Suppressor macrophage treated with lipopolysaccharide for 1 hour (primary cell): ENCODE measurements around the gene GFRA1.

ENCODE experiments used
- DNase-seq, 3 donors: peaks; one replicate each; pipeline ENCODE4 v3.0.0-alpha.2; 2020 to 2022

The GFRA1 gene

GRCh38 chr10:116270771-116271592 lies 2.0 kb downstream of the GFRA1 start:
- no peak for DNase-seq

DNA sequence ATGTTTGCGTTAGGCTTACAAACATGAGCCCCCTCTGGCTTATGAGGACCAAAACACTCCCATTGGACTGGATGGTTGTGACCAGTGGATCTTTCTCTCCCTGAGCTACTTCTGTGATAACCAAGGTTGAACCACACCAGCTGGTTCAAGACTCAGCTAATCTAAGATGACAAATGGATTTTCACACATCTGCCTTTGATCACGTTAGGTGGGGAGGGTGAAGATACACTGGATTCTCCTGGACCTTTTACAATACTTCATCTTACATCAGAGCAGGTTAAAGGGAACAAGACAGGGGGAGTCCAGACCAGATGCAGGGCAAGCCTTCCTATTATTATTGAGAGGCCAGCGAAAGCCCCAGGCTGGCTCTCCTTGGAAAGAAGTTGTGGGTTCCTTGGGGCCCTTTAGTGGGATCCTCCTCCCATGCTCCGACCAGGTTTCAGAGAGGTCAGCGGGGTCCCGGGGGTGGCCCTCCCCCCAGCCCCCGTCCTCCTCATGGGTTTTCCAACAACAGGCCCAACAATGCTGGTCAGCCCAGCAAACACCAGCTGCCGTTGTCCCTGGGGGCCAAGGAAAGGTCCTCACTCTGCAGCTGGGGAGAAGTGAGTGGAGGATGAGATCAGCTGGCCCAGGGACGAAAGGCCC lies 2.8 kb downstream of the GFRA1 start:
- no peak for DNase-seq

DNA sequence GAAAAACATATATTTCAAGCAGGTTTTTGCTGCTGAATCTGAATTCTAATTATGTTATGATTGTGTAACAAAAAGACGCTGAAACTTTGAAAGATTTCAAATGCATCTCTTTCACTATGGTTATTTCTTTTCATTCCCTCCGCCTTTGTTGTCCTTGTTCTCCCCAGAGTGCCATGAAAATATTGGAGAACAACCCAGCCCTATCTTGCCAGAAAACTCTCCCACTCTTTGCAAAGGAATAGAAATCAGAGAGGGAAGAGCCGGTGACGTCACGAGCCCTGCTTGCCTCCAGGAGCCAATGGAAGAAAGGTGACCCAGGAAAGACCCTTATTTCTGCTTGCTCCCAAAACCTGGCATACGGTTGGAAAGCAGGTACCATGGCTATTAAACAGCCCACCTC lies 3.4 kb downstream of the GFRA1 start:
- no peak for DNase-seq

- no peak for DNase-seq
Measured at GRCh38 chr10:116268976-116269375, 4.0 kb downstream of the GFRA1 start.

DNA sequence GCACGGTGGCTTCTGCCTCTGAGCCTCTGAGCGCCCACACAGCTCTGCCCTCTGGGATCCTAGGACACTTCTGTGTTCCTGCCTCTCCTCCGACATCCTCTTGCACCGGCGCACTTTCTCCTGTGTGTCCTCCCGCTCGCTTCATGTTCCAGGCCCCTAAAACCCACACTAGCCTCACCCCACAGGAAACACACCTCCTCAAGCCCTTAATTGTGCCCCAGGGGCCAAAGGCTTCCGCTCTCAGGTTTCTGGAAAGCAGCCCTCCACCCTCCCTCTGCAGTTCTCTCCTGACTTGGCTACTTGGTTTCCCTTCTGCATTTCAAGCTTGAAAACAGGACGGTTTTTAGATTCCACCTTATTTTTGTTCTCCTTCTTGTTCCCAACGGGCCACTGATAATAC lies 7.3 kb downstream of the GFRA1 start:
- DNase-seq: no peak

DNA sequence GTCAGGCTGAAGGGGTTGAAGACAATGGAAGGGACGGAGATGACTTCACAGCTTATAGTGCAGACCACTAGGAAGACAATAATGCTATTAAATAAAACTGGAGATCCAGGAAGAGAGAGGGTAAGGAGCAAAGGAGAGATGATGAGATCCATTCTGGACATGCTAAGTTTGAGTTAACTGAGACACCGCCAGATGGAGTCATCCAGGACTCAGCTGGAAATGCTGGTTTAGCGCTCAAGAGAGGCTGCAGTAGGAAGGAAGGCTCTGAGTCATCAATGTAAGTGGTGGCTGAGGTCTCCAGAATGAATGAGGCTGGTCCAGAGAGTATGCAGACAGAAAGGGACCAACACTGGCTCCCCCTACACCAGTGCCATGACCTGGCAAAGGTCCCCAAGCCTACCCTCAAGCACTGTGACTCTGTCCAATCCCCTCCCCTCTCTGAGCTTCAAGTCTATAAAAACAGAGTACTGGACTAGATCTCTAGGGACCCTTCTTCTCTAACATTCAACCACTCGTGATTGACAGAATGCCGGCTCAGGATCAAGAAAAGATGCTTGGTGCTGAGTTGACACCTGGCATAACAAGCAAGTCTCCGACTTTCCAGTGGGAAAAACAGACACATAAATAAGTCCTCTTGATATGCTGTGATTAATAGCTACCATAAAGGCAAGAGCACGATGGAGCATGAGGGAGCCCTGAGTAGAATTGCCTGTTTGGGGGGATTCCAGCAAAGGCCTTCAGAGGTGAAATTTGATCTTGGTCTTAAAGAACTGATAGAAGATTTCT lies 8.9 kb downstream of the GFRA1 start:
- no peak for DNase-seq

GRCh38 chr10:116262678-116263077 lies 10.3 kb downstream of the GFRA1 start:
- DNase-seq: no peak

GRCh38 chr10:116260599-116260998 lies 12.4 kb downstream of the GFRA1 start:
- DNase-seq: no peak

- no peak for DNase-seq
Measured at GRCh38 chr10:116259638-116260037, 13.4 kb downstream of the GFRA1 start.

- DNase-seq: no peak
Measured at GRCh38 chr10:116257785-116258184, 15.2 kb downstream of the GFRA1 start.

GRCh38 chr10:116256752-116257259 lies 16.2 kb downstream of the GFRA1 start:
- DNase-seq: no peak

DNA sequence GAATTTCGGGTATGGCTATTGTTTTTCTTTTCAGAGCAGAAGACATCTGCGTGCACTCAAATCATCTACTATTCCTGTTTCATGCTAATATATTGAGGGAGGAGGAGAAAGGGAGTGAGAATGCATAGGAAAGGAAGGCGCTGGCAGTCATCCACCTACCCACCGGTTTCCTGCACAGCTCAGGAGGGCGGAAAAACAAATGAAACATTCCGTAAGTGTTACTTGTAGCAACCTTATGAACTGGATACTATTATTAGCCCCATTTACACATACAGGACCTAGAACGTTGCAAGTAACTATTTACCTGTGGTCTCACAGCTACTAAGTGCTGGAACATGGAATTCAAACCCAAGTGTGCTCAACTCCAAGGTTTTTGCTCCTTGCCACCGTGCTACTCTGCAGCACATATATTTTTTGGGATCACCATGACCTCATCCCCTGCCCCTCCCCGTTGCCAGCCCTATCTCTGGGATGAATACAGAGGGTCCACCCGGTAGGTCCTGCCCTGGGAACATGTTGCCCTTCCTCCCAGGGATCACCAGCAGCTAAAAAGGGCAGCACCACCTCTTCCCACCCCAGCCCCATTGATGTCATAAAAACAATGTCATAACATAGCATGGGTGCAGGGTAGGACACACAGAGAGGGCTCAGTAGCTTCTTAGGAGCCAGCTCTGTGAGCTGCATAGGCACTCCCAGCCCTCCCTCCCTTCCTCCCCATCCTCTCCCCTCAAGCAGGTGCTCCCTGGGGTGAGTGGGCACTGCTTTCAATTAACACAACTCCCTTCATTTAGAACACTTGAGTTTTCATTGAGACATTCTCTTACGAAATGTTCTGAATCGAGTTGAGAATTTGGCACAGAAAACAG lies 16.9 kb downstream of the GFRA1 start:
- no peak for DNase-seq

DNA sequence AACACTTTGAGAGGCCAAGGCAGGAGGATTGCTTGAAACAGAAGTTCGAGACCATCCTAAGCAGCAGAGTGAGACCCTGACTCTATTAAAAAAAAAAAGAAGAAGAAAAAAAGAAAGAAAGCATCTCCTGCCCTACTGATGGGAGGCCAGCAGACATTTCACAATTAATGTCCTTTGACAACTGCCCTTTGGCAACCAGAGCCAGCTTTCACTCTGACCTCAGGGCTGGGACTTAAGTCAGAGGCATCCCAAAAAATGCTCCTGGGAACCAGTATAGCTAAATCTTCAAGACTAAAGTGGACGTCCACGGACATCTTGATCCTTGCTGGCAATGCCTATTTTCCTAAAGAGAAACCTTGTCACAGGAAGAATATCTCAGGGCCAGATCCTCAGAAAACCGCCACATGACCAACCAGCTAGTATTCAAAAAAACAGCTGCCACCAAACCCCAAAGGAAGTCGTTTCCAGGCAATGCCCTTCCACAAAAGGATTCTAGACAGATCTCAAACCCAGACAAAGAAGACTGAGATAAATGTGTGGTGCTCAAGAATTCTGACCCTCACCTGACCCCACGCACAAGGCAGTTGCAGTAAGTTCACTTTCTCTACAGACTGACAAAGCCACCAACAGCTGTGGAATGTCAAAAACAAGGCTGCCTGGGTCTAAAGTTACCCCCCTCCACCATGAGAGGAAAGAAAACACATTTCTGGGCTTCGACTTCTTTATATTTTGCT lies 18.4 kb downstream of the GFRA1 start:
- no peak for DNase-seq

GRCh38 chr10:116253716-116254115 lies 19.3 kb downstream of the GFRA1 start:
- DNase-seq: no peak

GRCh38 chr10:116251602-116252395 lies 21.2 kb downstream of the GFRA1 start:
- DNase-seq: no peak

- DNase-seq: no peak
Measured at GRCh38 chr10:116247691-116248090, 25.3 kb downstream of the GFRA1 start.

GRCh38 chr10:116246263-116246662 lies 26.7 kb downstream of the GFRA1 start:
- no peak for DNase-seq

- no peak for DNase-seq
Measured at GRCh38 chr10:116245156-116245555, 27.9 kb downstream of the GFRA1 start.

DNA sequence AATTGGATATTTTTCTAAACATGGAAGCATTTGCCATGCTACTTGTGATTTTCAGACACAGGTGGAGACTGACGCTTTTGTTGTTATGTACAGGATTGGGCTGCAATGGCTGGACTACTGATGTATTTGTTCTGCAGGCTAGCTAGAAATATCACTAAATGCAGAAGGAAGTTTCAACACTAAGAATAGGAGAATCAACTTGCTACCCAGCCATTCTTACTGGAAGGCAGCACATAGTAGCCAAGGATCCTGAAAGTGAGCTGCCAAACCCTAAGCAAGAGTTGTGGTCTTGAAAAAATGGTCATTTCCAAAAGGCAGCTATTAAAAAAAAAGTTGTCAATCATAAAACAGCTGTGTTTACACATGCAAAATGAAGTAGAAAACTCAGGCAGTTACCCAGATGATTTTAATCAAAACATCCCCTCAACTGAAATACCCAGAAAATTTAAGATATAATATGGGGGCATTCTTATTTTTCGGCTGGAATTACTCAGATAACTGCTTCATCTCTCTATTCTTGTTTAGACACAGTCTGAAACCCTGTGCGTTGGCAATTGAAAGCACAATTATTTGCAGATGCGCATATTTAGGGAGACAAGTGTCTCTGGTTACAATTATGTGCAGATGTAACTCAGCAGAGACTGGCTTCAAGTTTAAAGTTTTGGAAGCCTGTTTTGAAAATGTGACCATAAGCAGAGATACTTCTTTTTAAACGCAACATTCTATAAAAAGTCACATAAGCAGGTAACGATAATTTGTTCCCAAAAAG lies 31.2 kb downstream of the GFRA1 start:
- DNase-seq: no peak

GRCh38 chr10:116241085-116241484 lies 31.9 kb downstream of the GFRA1 start:
- DNase-seq: no peak
